Subcutaneous adipose tissue (tissue), 4 donors: ENCODE results near the gene FDX2. TPM values are rescaled to one million over a fixed set of nuclear protein-coding genes. Genes with fewer than 3 reads are reported as not detected.

Experiments
- CTCF ChIP-seq: fragments of 450-650 bp; IDR thresholded peaks from one replicate; pipeline ENCODE4 v1.5.1; 2016; ENCODE audit warnings: low read depth, mild to moderate bottlenecking, control low read depth, antibody characterized with exemption, moderate library complexity
- total RNA-seq, 4 donors: library from RNA; depleted of rRNA; stranded (reverse); fragments of >200 nt; gene quantifications; one replicate each; pipeline ENCODE4 v1.1.0, GENCODE V29; 2016

FDX2 gene
- total RNA-seq, 4 donors from 2014 or later: 7.3 to 17.2 (median 9.1) TPM

GRCh38 chr19:10320602-10321416 lies 5.0 kb upstream of the FDX2 start:
- no peak for TF ChIP-seq CTCF

- no peak for TF ChIP-seq CTCF
Measured at GRCh38 chr19:10318807-10319682, 3.2 kb upstream of the FDX2 start.

- TF ChIP-seq CTCF: no peak
Measured at GRCh38 chr19:10317857-10318462, 2.1 kb upstream of the FDX2 start.

DNA sequence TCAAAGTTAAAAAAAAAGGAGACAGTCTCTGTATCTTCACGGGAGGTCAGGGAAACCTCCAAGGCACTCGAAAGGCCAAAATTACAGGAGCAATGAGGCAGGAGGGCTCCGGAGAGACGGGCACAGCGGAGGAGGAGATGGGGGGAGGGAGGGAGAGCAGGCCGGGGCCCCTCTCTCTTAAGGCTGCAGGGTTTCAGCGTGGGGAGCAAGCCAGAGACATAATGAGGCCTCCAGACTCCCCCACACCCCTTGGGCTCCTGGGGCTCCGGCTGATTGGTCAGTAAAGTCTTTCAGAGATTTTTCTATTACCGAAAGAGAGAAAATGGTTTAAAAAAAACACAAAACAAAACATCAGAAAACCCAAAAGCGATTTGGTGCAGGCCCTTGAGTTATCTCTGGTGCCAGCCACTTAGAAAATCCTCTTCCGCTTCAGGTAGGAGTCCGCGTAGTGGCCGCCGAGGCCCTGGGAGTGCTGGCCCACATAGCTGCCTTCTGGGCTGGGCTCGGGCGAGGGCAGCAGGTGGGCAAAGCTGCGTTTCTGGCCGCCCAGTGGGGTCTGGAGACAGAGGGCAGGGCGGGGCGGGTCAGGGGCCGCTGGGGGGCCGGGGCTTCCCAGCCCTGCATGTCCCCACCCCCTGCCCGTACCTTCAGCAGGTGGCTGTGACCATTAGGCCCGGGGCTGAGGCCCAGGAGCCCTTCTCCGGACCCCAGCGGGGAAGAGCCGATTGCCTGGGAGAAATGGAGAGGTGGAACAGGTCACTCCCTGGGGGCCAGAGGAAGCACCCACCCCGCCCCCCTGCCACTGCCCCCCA lies 1.4 kb upstream of the FDX2 start:
- no peak for TF ChIP-seq CTCF

- no peak for TF ChIP-seq CTCF
Measured at GRCh38 chr19:10316229-10317044, 622 bp upstream of the FDX2 start.

DNA sequence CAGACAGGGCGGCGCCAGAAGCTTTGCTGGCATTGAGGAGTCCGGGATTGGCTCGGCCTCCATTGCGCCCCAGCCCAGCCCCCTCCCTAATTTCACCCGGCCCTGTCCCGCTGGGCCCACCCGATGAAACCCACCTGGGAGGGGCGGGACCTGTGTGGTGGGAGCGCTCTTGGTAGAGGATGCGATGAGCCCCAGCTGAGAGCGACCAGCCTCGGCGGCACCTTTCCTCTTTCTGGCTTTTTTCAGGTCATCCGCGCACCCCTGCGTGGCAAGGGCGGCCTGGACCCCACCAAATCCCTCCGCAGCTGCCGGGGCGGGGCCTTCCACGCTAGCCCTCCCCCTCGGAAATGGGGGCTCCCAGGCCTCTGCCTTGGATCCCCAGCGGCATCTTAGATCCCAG lies 6.4 kb downstream of the FDX2 start, which contains the start of gene ZGLP1:
TSS of gene ZGLP1 (minus strand) at position 393 of the 400 bp plus-strand sequence.
- TF ChIP-seq CTCF: no peak
